HG03039 (cell line): Measurements from ENCODE around the gene CCNF.

Source experiments
- ATAC-seq: cut with Tn5 transposase; IDR thresholded peaks from one replicate; pipeline ENCODE4 v1.9.1; 2021; ENCODE audit warnings: mild to moderate bottlenecking, moderate library complexity; ENCODE audit not compliant: unreplicated experiment

CCNF gene

GRCh38 chr16:2455081-2455845 lies 26.0 kb downstream of the CCNF start:
- ATAC-seq = no peak

- ATAC-seq = no peak
Observed at GRCh38 chr16:2456551-2457153, 27.4 kb downstream of the CCNF start.

- no peak for ATAC-seq
Observed at GRCh38 chr16:2457267-2457666, 28.0 kb downstream of the CCNF start.

- no peak for ATAC-seq
Observed at GRCh38 chr16:2457946-2458345, 28.7 kb downstream of the CCNF start.

- ATAC-seq = peak; percentile 2
Observed at GRCh38 chr16:2458887-2459646, 29.8 kb downstream of the CCNF start.

GRCh38 chr16:2459647-2460390 lies 30.6 kb downstream of the CCNF start, which contains the start of gene TEDC2:
TEDC2 (plus strand) TSS chr16:2460109; CDS start chr16:2460145, 36 bp downstream.
- peak; percentile 68 for ATAC-seq

GRCh38 chr16:2460391-2460713 lies 31.1 kb downstream of the CCNF start:
- ATAC-seq = no peak

GRCh38 chr16:2460916-2461315 lies 31.7 kb downstream of the CCNF start:
- ATAC-seq = no peak

GRCh38 chr16:2462031-2462866 lies 33.0 kb downstream of the CCNF start:
- ATAC-seq = no peak

- ATAC-seq = no peak
Observed at GRCh38 chr16:2464333-2464732, 35.1 kb downstream of the CCNF start.

GRCh38 chr16:2465653-2466415 lies 36.6 kb downstream of the CCNF start:
- ATAC-seq = no peak

- no peak for ATAC-seq
Observed at GRCh38 chr16:2466667-2467527, 37.6 kb downstream of the CCNF start.

GRCh38 chr16:2467528-2468232 lies 38.4 kb downstream of the CCNF start:
- ATAC-seq = no peak

- ATAC-seq = no peak
Observed at GRCh38 chr16:2468233-2468724, 39.0 kb downstream of the CCNF start.

GRCh38 chr16:2468725-2469398 lies 39.6 kb downstream of the CCNF start:
- no peak for ATAC-seq

GRCh38 chr16:2469399-2470233 lies 40.4 kb downstream of the CCNF start:
- ATAC-seq = no peak
